Activated CD8-positive, alpha-beta memory T cell treated with anti-CD3 and anti-CD28 coated beads for 1 hour (primary cell): Measurements from ENCODE around the gene AP4E1.
"Not testable (repeated sequence)": the region's sequence is repeated elsewhere in the genome, so short reads cannot be mapped to it uniquely, and the experiment has no call there.

Experiments
- DNase-seq, 2 donors: peaks; one replicate each; pipeline ENCODE4 v3.0.0-alpha.2; 2020; ENCODE audit warnings: low read depth in 1 of 2; ENCODE audit errors: extremely low read depth in 1 of 2

The AP4E1 gene

GRCh38 chr15:50888054-50888453 lies 20.4 kb upstream of the AP4E1 start:
- DNase-seq: no peak

GRCh38 chr15:50889589-50889988 lies 18.9 kb upstream of the AP4E1 start:
- no peak for DNase-seq

GRCh38 chr15:50890751-50891150 lies 17.7 kb upstream of the AP4E1 start:
- no peak for DNase-seq

DNA sequence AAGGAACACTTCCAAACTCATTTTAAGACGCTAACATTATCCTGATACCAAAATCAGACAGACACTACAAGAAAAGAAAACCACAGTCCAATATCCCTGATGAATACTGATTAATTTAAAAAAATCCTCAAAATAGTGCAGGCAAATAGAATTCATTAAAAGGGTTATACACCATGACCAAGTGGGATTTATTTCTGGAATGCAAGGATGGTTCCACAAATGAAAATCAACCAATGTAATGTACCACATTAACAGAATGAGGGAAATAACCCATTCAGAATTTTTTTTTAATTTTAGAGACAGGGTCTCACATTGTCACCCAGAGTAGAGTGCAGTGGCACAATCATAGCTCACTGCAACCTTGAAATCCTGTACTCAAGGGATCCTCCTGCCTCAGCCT lies 17.3 kb upstream of the AP4E1 start:
- no peak for DNase-seq

DNA sequence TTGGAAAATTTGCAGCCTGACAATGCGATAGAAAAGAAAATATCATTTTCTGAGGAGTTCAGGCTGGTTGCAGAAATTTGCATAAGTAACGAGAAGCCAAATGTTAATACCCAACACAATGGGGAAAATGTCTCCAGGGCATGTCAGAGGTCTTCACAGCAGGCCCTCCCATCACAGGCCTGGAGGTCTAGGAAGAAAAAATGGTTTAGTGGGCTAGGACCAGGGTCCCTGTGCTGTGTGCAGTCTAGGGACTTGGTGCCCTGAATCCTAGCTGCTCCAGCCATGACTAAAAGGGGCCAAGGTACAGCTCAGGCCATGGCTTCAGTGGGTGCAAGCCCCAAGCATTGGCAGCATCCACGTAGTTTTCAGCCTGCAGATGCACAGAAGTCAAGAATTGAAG lies 14.5 kb upstream of the AP4E1 start:
- no peak for DNase-seq

DNA sequence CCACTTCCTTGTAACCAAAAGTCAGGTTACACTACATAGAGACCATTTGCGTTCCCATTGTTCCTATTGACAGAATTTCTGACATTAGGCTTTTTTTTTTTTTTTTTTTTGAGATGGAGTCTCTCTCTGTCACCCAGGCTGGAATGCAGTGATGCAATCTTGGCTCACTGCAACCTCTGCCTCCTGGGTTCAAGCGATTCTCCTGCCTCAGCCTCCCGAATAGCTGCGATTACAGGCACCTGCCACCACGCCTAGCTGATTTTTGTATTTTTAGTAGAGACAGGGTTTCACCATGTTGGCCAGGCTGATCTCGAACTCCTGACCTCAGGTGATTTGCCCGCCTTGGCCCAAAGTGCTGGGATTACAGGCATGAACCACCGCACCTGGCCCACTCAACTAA lies 7.1 kb upstream of the AP4E1 start:
- not testable (repeated sequence) for DNase-seq

DNA sequence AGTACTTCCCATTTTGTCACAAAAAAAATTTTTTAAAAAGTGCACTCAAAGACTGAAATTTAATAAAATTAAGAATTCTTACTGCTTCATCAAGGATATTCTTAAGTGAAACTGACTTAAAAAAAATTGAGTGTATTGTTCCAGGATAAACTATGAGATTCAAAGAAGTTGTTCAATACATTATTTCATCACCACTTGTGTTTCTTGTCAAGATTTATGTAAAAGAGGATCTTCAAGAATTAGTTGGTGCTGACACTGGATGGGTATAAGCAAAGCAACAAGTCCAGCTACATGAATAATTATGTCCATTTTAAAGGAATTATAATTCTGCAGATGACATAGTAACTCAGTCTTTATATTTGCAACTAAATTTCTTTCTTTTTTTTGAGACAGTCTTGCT lies 4.3 kb upstream of the AP4E1 start:
- DNase-seq: no peak

- DNase-seq: no peak
Measured at GRCh38 chr15:50905055-50905454, 3.4 kb upstream of the AP4E1 start.

DNA sequence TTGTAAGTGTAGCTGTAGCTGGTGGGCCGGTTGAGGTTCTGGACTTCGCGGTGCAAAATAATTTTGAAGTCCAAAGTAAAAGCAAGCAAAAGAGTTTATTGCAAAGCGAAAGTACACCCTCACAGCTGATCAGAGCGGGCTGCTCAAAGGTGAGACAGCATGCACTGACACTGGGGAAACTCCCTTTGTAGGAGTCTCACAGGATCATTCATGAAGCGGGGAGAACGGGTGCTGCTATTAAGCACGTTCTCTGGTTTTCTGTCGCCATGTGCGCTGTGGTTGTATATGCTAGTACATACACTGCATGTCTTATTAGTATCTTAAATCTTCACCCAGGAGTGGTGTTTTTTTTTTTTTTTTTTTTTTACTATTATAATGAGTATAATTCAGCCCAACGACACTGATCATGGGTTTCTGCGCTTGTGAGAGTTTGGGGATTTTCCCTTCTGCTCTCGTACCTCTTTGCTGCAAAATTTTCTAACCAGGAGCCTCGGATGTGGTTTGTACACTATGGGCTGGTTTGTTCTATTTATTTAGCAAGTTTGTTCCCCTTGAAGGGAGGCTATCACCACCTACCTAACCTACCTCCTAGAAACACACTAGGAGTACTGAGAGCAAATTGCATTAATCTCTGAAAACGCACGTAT lies 1.4 kb upstream of the AP4E1 start:
- peak; percentile 43 to 49 for DNase-seq

DNA sequence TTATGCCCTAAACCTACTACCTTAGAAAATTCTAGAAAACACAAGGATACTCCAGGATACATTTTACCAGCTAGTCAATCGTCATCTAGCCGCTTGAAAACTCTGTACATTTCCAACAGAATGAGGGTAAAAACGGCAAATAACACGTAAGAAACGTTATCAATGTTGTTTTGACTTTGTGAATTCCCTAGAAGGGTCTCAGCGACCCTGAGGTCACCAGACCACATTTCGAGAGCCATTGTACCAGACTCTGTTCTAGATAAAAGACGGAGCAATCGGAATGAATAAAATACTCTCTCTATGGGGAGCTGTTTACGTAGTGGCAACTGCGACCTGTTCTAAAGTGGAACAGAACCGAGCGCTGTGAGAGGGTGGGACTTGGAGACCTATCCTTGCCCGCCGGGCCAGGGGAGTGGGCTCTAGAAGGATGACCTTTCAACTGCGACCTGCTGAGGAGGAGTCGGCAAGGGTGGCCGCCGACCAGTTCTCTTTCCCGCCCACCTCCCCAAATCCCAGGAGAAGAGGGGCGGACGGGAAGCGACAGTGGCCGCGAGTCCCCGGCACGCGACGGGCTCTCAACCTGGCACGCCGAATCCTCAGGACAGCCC lies 778 bp upstream of the AP4E1 start:
- peak in 1 of 2 donors; percentile 26 for DNase-seq

DNA sequence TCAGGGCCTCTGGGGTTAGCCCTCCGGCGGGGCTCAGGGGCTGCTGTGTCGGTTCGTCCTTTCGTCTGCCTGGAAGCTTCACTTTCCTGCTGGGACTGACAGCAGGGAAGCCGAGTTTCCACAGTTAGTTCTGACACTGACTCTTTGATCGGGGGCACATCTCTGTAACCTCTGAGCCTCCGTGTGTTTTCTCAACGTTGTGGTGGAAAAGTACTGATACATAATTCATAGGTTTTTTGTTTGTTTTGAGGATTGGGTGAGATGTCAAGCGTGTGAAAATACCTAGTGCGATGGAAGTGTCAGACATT lies 481 bp downstream of the AP4E1 start:
- no peak for DNase-seq

DNA sequence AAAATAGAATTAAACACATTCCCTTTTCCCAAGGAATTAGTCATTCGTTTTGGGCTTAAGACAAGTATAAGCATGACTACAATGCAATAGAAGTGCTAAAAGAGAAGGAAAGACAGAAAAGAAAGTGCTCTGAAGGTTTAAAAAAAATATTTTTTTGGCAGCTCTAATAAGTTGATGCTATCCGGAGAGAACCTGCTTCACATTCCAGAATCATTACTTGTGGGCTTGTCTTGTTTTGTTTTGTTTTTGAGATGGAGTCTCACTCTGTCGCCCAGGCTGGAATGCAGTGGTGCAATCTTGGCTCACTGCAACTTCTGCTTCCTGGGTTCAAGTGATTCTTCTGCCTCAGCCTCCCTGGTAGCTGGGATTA lies 1.9 kb downstream of the AP4E1 start:
- DNase-seq: not testable (repeated sequence)

- DNase-seq: no peak
Measured at GRCh38 chr15:50911001-50911400, 2.5 kb downstream of the AP4E1 start.

- DNase-seq: no peak
Measured at GRCh38 chr15:50911621-50912020, 3.1 kb downstream of the AP4E1 start.

DNA sequence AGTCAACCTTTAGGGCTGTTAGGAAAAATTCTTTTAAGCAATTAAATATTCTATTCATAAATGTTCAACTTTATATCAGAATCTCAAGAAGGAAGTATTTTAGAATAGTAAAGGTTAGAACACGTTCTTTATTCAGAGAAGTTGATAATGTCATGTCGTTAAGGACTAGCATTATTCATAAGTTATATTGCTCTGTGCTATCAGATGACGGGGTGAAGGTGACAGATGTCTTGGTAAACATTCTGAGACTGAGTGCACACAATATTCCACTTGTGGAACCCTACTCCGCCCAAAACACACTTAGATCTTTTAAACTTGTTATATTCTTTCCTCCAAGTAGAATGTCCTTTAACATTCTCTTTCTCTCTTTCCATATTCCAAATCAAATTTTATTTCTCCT lies 7.9 kb downstream of the AP4E1 start:
- DNase-seq: no peak

GRCh38 chr15:50919359-50919758 lies 10.9 kb downstream of the AP4E1 start:
- not testable (repeated sequence) for DNase-seq

- no peak for DNase-seq
Measured at GRCh38 chr15:50925281-50925680, 16.8 kb downstream of the AP4E1 start.

- no peak for DNase-seq
Measured at GRCh38 chr15:50929062-50929461, 20.6 kb downstream of the AP4E1 start.

- DNase-seq: no peak
Measured at GRCh38 chr15:50930792-50931191, 22.3 kb downstream of the AP4E1 start.

DNA sequence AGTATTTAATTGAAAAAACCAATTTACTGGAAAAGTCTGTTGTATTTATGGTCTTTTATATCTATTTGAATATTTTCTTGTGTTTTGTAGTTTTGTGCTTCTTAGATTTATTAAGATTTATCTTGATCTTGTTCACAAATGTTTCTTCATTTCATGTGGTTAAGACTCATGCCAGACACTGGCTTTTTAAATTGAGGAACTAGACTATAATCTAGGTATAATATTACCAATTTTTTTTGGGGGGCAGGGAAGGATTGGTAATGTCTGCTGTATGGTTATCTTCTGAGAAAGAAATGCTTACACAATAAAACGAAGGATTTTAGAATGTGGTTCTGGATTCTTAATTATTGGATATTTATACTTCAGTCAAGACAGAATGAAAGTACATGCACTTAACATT lies 24.9 kb downstream of the AP4E1 start:
- no peak for DNase-seq

DNA sequence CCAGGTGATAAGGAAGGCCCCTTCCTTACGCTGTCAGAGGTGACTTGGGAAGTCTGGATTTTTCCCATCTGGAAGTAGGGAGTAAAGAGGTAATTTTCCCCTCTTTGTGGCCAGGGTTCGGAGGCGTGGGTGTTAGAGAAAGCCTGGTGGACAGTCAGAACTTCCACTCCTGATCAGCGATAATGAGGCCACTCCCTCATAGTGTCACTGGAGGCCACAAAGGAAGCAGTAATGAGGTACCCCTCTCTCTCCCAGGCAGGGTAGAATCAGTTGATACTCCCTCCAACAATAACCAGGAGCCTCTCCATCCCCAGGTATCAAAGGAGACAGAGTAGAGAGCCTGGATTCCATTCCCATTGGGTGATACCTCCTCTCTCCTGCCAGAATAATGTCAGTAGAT lies 30.0 kb downstream of the AP4E1 start:
- no peak for DNase-seq

DNA sequence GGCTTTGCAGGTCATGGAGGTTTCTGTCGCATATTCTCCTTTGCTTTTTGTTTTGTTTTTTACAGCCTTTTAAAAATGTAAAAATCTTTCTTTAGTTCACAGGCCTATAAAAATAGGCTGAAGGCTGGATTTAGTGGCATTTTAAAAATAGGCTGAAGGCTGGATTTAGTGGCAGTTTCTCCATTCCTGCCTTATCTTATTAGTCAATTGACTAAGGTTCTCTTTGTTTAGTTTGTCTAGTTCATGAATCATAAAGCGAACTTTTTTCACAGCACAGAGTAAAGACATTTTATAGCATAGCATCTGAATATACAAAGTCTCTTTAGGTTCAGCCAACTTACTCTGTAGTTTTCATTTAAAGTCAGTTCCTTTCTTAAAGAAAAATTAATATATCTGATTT lies 31.4 kb downstream of the AP4E1 start:
- DNase-seq: no peak

DNA sequence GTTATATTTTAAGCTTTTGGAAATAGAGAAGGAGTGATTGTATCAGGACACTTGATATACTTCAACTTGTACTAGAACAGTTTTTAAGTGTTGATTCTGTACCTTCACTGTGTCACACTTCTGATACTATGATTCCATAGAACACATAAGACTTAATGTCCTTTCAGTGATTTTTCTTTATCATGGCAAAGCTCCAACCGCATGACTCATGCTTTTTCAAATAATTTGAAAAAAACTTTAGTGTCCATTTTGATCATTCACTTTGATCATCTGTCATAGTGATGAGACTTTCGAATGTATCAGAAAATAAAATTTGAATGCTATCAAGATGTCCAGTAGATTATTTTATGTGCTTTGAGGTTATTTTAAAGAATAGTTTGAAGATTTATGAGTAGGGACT lies 32.0 kb downstream of the AP4E1 start:
- no peak for DNase-seq
